OCI-M1 (cell line): ENCODE data around the gene ZFAND2B.

Experiments used
- DNase-seq: peaks from one replicate; lab custom pipeline; 2025; lab: John Stamatoyannopoulos, UW

Gene ZFAND2B

GRCh38 chr2:219206328-219207133 is at the start of gene ZFAND2B:
TSS of gene ZFAND2B (plus strand) at chr2:219206782. CDS start at chr2:219206988, 206 bp downstream.
- DNase-seq: peak; percentile 95

- DNase-seq: no peak
These were observed 49.2 kb upstream of the ZFAND2B start for GRCh38 chr2:219157396-219157795.

- no peak for DNase-seq
These were observed 48.6 kb upstream of the ZFAND2B start for GRCh38 chr2:219158025-219158424.

GRCh38 chr2:219158586-219158985 is 48.0 kb upstream of the ZFAND2B start:
- no peak for DNase-seq

- DNase-seq: no peak
These were observed 46.8 kb upstream of the ZFAND2B start for GRCh38 chr2:219159771-219160185.

- DNase-seq: peak; percentile 98
These were observed 46.2 kb upstream of the ZFAND2B start, which contains the start of gene NHEJ1 for GRCh38 chr2:219160186-219161017. TSS of gene NHEJ1 (minus strand) at chr2:219160815. CDS start at chr2:219158362, 2,453 bp downstream.

- no peak for DNase-seq
These were observed 45.5 kb upstream of the ZFAND2B start for GRCh38 chr2:219161097-219161496.

GRCh38 chr2:219163156-219163555 is 43.4 kb upstream of the ZFAND2B start:
- DNase-seq: no peak

- DNase-seq: no peak
These were observed 41.3 kb upstream of the ZFAND2B start for GRCh38 chr2:219165058-219165911.

GRCh38 chr2:219167997-219168396 is 38.6 kb upstream of the ZFAND2B start:
- no peak for DNase-seq

- no peak for DNase-seq
These were observed 38.1 kb upstream of the ZFAND2B start for GRCh38 chr2:219168526-219168925.

GRCh38 chr2:219168932-219169331 is 37.6 kb upstream of the ZFAND2B start:
- DNase-seq: no peak

- no peak for DNase-seq
These were observed 36.5 kb upstream of the ZFAND2B start, which contains the start of gene SLC23A3 for GRCh38 chr2:219169930-219170654. TSS of gene SLC23A3 (minus strand) at chr2:219170029. CDS start at chr2:219169984, 45 bp downstream.

GRCh38 chr2:219171231-219171651 is 35.3 kb upstream of the ZFAND2B start:
- DNase-seq: peak; percentile 75

- no peak for DNase-seq
These were observed 34.1 kb upstream of the ZFAND2B start for GRCh38 chr2:219172231-219173154.

- no peak for DNase-seq
These were observed 33.4 kb upstream of the ZFAND2B start for GRCh38 chr2:219173176-219173575.

GRCh38 chr2:219174146-219174545 is 32.4 kb upstream of the ZFAND2B start:
- no peak for DNase-seq

- DNase-seq: no peak
These were observed 31.8 kb upstream of the ZFAND2B start for GRCh38 chr2:219174801-219175200.

- DNase-seq: no peak
These were observed 31.1 kb upstream of the ZFAND2B start for GRCh38 chr2:219175486-219175885.
